Measurements from ENCODE around the gene PSMB5.

Gene PSMB5

GRCh38 chr14:22978487-22978837 lies 56.2 kb downstream of the PSMB5 start:
- no peak for TF ChIP-seq CTCF (IDR thresholded peaks at IDR 0.05; ENCODE audit: low read depth, low read length)
- no peak overlapping the region for H3K4me3 ChIP-seq (ENCODE audit: low read depth, low read length)
- no peaks in the 10 kb centered on the region for H3K9me3 ChIP-seq (ENCODE audit: severe bottlenecking)
- no peaks in the 10 kb centered on the region for H3K27me3 ChIP-seq (ENCODE audit: insufficient read depth, low read depth, severe bottlenecking)
- DNase-seq, result no peak
- H3K36me3 ChIP-seq, result no peaks in the 10 kb centered on the region; the same call in 1 of the 2 replicates
- peak overlapping the region; percentile 66 for H3K27ac ChIP-seq

- Histone ChIP-seq H3K27me3 (ENCODE audit: insufficient read depth, low read depth, severe bottlenecking) (no peaks in the 10 kb centered on the region), H3K9me3 (ENCODE audit: severe bottlenecking) (no peaks in the 10 kb centered on the region), H3K4me3 (ENCODE audit: low read depth, low read length) (no peak overlapping the region), H3K36me3 (no peaks in the 10 kb centered on the region; the same call in 1 of the 2 replicates), H3K27ac (peak overlapping the region; percentile 82)
- peak; percentile 77 for DNase-seq
- TF ChIP-seq CTCF (IDR thresholded peaks at IDR 0.05; ENCODE audit: low read depth, low read length), result no peak
Measured at GRCh38 chr14:22977684-22978486, 56.8 kb downstream of the PSMB5 start.

- Histone ChIP-seq H3K9me3 (ENCODE audit: severe bottlenecking) (no peaks in the 10 kb centered on the region), H3K36me3 (no peaks in the 10 kb centered on the region; the same call in 1 of the 2 replicates), H3K4me3 (ENCODE audit: low read depth, low read length) (peak overlapping the region; percentile 6; the same call in 1 of the 2 replicates), H3K27me3 (ENCODE audit: insufficient read depth, low read depth, severe bottlenecking) (no peaks in the 10 kb centered on the region), H3K27ac (peak overlapping the region; percentile 82)
- DNase-seq, result no peak
- TF ChIP-seq CTCF (IDR thresholded peaks at IDR 0.05; ENCODE audit: low read depth, low read length), result no peak
Measured at GRCh38 chr14:22977434-22977683, 57.3 kb downstream of the PSMB5 start.

GRCh38 chr14:22976620-22977433 lies 57.9 kb downstream of the PSMB5 start:
- Histone ChIP-seq H3K27me3 (ENCODE audit: insufficient read depth, low read depth, severe bottlenecking) (no peaks in the 10 kb centered on the region), H3K36me3 (no peaks in the 10 kb centered on the region; the same call in 1 of the 2 replicates), H3K27ac (peak overlapping the region; percentile 82), H3K9me3 (ENCODE audit: severe bottlenecking) (no peaks in the 10 kb centered on the region), H3K4me3 (ENCODE audit: low read depth, low read length) (peak overlapping the region; percentile 6; the same call in 1 of the 2 replicates)
- TF ChIP-seq CTCF (IDR thresholded peaks at IDR 0.05; ENCODE audit: low read depth, low read length), result no peak
- peak; percentile 16 for DNase-seq
